Measurements from ENCODE around the gene WBP2.

The WBP2 gene

GRCh38 chr17:75832652-75833400 is 22.3 kb downstream of the WBP2 start:
- DNase-seq (ENCODE audit: low read depth in 1 of 2, low spot score in 1 of 2) = no peak
- in situ Hi-C loops (cut with HindIII; ENCODE audit: low pct_unique_long_range_greater_than_20kb, low sequenced_read_pairs) = no loop called here
- TF ChIP-seq JUND (IDR thresholded peaks at IDR 0.05; ENCODE audit: low read depth) = no peak

GRCh38 chr17:75832164-75832651 is 22.9 kb downstream of the WBP2 start:
- TF ChIP-seq JUND (IDR thresholded peaks at IDR 0.05; ENCODE audit: low read depth) = no peak
- in situ Hi-C loops (cut with HindIII; ENCODE audit: low pct_unique_long_range_greater_than_20kb, low sequenced_read_pairs) = no loop called here
- no peak for DNase-seq (ENCODE audit: low read depth in 1 of 2, low spot score in 1 of 2)

- no peak for DNase-seq (ENCODE audit: low read depth in 1 of 2, low spot score in 1 of 2)
- in situ Hi-C loops (cut with HindIII; ENCODE audit: low pct_unique_long_range_greater_than_20kb, low sequenced_read_pairs) = no loop called here
- TF ChIP-seq JUND (IDR thresholded peaks at IDR 0.05; ENCODE audit: low read depth) = no peak
Observed at GRCh38 chr17:75831032-75831571, 24.0 kb downstream of the WBP2 start.

GRCh38 chr17:75830164-75831031 is 24.7 kb downstream of the WBP2 start:
- DNase-seq (ENCODE audit: low read depth in 1 of 2, low spot score in 1 of 2) = no peak
- no peak for TF ChIP-seq JUND (IDR thresholded peaks at IDR 0.05; ENCODE audit: low read depth)
- in situ Hi-C loops (cut with HindIII; ENCODE audit: low pct_unique_long_range_greater_than_20kb, low sequenced_read_pairs) = no loop called here

GRCh38 chr17:75829747-75830146 is 25.4 kb downstream of the WBP2 start:
- no peak for DNase-seq (ENCODE audit: low read depth in 1 of 2, low spot score in 1 of 2)
- TF ChIP-seq JUND (IDR thresholded peaks at IDR 0.05; ENCODE audit: low read depth) = no peak

GRCh38 chr17:75828741-75829140 is 26.4 kb downstream of the WBP2 start:
- in situ Hi-C loops (cut with HindIII; ENCODE audit: low pct_unique_long_range_greater_than_20kb, low sequenced_read_pairs) = no loop called here
- DNase-seq (ENCODE audit: low read depth in 1 of 2, low spot score in 1 of 2) = no peak
- no peak for TF ChIP-seq JUND (IDR thresholded peaks at IDR 0.05; ENCODE audit: low read depth)

More at GRCh38 chr17:75829747-75830146, 25.4 kb downstream of the WBP2 start:
- in situ Hi-C loops (cut with HindIII; ENCODE audit: low pct_unique_long_range_greater_than_20kb, low sequenced_read_pairs) = no loop called here

GRCh38 chr17:75828076-75828400 is 27.1 kb downstream of the WBP2 start:
- in situ Hi-C loops (cut with HindIII; ENCODE audit: low pct_unique_long_range_greater_than_20kb, low sequenced_read_pairs) = no loop called here
- no peak for TF ChIP-seq JUND (IDR thresholded peaks at IDR 0.05; ENCODE audit: low read depth)
- no peak for DNase-seq (ENCODE audit: low read depth in 1 of 2, low spot score in 1 of 2)

- DNase-seq (ENCODE audit: low read depth in 1 of 2, low spot score in 1 of 2) = peak; percentile 46 to 74
- in situ Hi-C loops (cut with HindIII; ENCODE audit: low pct_unique_long_range_greater_than_20kb, low sequenced_read_pairs) = no loop called here
- TF ChIP-seq JUND (IDR thresholded peaks at IDR 0.05; ENCODE audit: low read depth) = no peak
Observed at GRCh38 chr17:75827308-75828075, 27.6 kb downstream of the WBP2 start.

GRCh38 chr17:75826561-75827307 is 28.4 kb downstream of the WBP2 start:
- TF ChIP-seq JUND (IDR thresholded peaks at IDR 0.05; ENCODE audit: low read depth) = no peak
- in situ Hi-C loops (cut with HindIII; ENCODE audit: low pct_unique_long_range_greater_than_20kb, low sequenced_read_pairs) = no loop called here
- no peak for DNase-seq (ENCODE audit: low read depth in 1 of 2, low spot score in 1 of 2)

GRCh38 chr17:75825748-75826370 is 29.3 kb downstream of the WBP2 start:
- no peak for TF ChIP-seq JUND (IDR thresholded peaks at IDR 0.05; ENCODE audit: low read depth)
- in situ Hi-C loops (cut with HindIII; ENCODE audit: low pct_unique_long_range_greater_than_20kb, low sequenced_read_pairs) = no loop called here
- DNase-seq (ENCODE audit: low read depth in 1 of 2, low spot score in 1 of 2) = no peak

GRCh38 chr17:75825149-75825552 is 30.0 kb downstream of the WBP2 start:
- no peak for TF ChIP-seq JUND (IDR thresholded peaks at IDR 0.05; ENCODE audit: low read depth)
- no peak for DNase-seq (ENCODE audit: low read depth in 1 of 2, low spot score in 1 of 2)
- in situ Hi-C loops (cut with HindIII; ENCODE audit: low pct_unique_long_range_greater_than_20kb, low sequenced_read_pairs) = no loop called here

All from T47D (cell line).